ENCODE measurements around the gene CAB39.

CAB39 gene

DNA sequence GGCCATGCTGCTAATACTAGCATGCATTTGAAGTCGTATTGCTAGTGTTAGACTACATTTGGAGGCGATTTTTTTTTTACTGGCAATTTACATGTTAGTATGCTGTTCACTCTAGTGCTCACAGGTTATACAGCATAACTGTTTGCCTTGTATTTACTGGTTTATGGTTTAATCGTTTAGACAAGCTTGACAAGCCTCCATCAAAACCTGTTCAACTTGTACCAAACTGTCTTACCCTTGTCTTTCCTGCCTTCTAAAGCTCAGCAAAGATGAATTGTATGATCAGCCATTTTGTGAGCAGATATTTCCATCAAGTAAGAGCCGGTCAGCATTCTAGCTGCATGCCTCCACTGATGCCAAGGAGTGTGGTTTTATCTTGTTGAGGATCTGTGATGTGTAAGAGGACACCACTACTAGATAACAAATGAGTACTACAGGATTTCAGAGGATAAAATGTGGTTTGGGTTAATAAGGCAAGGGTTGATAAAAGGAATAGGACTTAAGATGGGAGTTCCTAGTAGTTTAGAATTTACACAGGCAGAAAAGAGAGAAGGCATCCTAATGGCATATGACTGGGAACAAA, 83.7 kb downstream of the CAB39 start:
- DNase-seq (ENCODE audit: low read depth, low spot score) = no peak
- H3K4me3 ChIP-seq (ENCODE audit: low read length) = no peak overlapping the region

DNA sequence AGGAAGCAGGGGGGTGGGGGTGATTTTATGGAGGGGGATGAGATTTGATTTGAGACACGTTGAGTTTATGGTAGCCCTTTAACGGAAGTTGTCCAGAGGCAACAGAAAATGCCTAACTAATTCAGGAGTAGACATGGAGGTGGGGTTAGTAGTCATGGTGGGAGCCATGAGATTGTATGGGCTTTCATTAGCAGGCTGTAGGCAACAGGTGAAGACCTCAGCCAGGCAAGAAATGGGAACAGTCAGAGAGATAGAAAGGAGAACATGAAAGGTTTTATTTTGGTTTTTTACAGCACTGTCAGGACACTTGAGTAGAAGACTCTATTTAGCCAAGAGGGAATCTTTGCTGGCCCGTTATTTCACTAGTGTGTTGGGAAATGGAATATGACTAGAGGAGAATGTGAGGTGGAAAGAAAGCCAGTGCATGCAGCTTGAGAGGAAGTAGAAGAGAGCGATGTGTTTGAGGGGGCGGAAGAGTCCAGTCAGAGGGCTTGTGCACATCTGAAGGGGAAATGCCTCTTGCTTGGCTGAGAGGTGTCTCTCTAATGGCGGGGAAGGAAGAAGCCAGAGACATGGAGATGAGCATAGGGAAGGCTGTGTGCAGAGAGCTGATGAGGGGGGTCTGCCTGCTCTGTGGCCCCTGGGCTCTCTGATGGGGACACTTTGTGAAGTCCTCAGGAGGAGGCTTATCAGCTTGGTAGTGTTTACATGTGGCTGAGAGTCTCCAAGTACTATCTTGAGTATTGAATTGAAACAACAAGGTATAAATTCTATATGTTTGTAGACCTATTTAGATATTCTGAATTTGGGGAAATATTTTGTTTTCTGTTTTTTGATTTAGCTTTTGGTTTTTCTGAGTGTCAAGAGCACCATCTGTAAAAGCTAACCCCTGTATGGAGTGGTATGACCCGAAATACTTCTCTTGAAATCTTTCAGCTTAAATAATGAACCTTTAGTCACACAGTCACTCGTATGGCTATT, 85.2 kb downstream of the CAB39 start:
- no peak overlapping the region for H3K4me3 ChIP-seq (ENCODE audit: low read length)
- no peak for DNase-seq (ENCODE audit: low read depth, low spot score)

DNA sequence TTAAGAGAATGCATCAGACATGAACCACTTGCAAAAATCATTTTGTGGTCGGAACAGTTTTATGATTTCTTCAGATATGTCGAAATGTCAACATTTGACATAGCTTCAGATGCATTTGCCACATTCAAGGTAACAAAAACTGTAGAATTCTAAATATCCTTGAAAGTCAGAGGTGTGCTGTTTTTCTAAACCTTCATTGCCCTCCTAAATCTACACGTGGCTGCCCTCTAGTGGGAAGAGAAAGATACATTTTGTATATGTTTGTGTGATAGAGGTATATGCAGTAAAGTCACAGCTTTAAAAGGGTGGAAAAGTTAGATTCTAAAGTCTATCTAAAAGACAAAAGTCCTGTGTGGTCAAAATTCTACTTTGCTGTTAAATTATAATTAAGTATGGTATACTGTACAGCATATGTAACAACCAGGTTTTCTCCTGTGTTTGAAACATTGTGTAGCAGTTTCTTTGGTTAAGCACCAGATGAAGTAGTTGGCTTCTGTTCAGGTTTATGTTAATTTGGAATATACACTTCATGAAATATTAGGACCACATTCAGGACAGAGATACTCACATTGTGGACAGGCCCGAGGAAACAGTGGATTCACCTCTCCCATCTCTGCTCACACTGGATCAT, 86.2 kb downstream of the CAB39 start:
- H3K4me3 ChIP-seq (ENCODE audit: low read length) = no peak overlapping the region
- peak; percentile 58 for DNase-seq (ENCODE audit: low read depth, low spot score)

DNA sequence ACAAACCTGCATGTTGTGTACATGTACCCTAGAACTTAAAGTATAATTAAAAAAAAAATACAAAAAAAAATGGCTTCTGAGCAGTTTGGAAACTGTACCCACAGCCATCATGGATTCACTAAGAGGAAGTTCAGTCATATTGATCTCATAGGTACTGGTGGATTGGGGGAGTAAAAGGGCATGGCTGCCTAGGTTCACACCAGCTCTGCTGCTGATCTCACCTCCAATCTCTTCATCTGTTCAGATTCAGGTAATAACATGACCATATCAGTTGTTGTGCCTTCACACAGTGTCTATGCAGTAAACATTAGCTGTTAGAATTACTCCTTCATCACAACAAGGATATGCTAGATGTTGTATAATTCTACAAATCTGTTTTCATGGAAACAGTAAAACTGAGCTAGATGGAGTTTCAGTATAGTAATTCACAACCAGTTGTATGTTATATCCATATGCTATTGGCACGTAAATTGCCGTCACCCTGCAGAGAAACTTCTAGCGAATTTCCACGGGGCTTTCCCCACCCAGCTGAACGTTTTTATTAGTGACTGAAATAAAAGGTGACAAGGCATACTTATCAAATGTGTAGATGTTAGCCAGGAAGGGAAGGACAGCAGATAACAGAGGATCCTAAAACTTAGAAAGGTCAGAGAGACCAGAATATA, 92.8 kb downstream of the CAB39 start:
- no peak overlapping the region for H3K4me3 ChIP-seq (ENCODE audit: low read length)
- no peak for DNase-seq (ENCODE audit: low read depth, low spot score)

DNA sequence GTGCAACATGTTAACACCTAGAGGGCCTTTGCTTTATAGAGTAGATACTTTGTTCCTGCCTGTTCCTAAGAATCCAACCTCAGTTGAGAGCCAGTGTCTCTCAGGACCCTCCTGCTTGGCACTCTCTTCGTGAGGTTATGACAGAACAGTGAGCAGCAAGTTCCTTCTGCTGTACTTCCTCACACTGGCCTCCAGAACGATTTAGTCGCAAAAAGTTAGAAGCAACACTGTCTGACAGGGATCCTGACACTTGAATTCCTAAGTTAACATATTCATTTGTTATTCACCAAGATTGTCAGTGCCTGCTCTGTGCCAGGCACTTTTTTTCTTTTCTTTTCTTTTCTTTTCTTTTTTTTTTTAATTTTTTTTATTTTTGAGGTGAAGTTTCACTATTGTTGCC, 95.1 kb downstream of the CAB39 start:
- no peak for DNase-seq (ENCODE audit: low read depth, low spot score)
- no peak overlapping the region for H3K4me3 ChIP-seq (ENCODE audit: low read length)

DNA sequence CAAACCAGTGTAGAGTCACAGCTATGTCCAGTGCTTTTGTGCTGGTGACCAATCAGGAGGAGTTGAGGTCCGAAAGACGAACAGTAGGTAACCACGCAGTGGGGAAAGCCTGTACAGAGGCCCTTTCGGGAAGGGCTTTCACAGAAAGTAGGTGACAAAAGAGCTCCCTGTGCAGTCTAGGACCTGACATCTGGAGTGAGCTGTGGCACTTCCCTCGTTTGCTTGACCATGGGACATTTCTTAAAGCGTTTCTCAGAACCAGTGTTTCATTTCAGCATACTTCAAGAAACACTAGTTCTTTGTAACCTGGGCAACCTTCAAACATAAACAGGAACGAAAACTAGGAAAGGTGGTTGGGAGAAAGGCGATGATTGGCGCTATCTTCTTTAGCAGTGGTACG, 96.4 kb downstream of the CAB39 start:
- H3K4me3 ChIP-seq (ENCODE audit: low read length) = no peak overlapping the region
- DNase-seq (ENCODE audit: low read depth, low spot score) = no peak

DNA sequence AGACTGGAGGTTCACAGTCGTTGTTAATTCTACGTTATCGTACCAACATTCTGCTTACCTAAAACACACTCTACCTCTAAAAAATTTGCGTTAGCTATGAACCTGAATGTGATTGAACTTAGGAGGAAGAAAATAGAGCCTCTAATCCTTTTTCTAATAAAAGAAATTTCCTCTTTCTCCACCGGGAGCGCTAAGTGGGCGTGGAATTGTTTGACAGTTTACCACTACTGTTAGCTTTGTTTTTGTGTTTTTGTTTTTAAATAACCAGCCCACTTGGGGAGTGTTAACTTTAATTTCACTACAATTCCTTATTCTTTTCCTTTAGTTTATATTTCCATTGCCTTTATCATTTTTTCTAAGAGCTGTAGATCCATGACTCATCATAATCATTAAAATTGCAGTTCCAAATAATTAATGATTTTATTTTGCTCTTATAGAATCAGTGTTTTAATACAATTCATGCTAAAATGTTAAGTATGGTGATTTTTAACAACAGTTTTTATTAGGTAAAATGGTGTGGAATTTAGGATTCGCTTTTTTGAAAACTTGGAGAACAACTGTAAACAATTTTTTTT, 97.1 kb downstream of the CAB39 start:
- H3K4me3 ChIP-seq (ENCODE audit: low read length) = no peak overlapping the region
- no peak for DNase-seq (ENCODE audit: low read depth, low spot score)

DNA sequence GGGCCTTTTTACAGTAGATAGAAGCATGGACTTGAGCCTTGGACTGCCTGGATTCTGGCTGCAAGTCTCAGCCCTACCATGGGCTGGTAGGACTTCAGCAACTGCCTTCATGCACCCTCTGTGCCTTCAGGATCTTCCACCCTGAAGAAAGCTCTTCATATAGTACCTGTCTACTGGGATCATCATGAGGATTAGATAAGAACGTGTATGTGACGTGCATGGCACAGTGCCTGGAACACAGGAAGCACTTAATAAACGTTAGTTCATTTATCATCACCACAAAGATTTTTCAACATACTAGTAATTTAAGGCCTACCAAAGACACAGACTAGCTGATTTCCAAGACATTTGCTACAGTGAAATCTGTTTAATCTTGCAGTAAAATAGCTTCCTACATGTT, 98.9 kb downstream of the CAB39 start:
- no peak for DNase-seq (ENCODE audit: low read depth, low spot score)
- H3K4me3 ChIP-seq (ENCODE audit: low read length) = no peak overlapping the region

DNA sequence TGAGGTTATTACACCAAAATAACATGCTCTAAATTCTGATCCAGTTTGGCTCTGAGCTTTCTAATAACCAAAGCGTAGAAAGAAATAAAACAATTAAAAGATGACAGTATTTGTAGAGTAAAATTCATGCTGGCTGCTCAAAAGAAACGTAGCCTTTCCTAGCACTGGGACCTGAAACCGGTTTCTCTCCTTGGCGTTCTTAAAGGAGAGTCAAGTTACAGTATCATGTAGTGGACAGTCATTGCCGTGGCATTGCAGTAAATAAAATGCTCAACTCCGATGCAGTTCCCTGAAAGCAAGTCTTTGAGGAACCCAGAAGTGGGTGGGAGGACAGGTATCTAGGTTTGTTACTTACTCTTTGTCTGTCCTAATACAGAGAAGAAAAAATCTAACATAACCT, 99.4 kb downstream of the CAB39 start:
- DNase-seq (ENCODE audit: low read depth, low spot score) = no peak
- no peak overlapping the region for H3K4me3 ChIP-seq (ENCODE audit: low read length)

DNA sequence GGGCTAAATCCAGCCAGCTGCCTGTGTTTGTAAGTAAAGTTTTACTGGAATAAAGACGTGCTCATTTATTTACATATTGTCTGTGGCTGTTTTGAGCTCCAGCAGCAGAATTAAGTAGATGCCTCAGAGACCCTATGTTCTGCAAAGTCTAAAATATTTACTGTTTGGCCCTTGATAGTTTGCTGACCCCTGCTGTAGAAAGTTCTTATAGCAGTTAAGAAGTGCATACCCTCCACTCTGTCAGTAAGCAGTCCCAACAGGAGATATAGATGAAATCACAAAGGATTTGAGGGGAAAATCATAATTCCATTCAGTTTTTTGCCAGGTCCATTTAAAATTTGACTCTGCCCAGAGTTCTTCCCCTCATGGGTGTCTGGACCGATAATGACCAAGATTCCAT, 102.0 kb downstream of the CAB39 start:
- H3K4me3 ChIP-seq (ENCODE audit: low read length) = no peak overlapping the region
- DNase-seq (ENCODE audit: low read depth, low spot score) = no peak

DNA sequence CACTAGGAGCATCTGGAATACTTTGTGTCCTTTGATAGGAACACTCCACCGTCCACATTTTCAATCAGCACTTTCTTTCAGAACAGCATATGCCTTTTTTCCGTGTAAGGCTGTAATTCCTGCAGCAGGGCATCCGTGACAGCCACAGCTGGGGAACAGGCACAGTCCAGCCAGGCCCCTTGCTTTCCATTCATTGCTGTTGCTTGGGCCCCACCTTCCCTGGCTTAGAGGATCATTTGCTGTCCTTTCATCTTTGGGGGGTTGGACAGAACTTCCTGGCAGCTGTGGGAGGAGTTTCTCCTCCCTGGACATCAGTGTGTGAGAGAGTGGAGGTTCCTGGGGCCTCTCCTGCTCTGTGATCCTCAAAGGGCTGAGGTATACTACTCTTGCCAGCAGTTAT, 102.4 kb downstream of the CAB39 start:
- no peak for DNase-seq (ENCODE audit: low read depth, low spot score)

DNA sequence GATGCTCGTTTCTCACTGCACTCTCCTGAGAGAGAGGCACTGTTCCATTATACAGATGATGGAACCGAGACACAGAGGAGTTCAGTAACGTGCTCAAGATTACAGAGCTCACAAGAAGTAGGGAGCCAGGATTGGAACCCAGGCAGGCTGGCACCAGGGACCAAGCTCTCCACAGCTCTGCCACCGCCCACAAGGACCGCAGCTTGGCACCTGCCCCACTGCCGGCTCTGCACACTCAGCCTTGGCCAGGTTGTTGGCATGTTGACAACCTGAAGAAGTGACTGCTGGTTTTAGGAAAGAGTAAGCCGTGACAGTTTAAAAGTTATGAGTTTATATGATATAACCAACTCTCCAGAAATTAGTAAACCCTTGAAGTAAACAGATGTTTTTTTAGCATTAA, 104.1 kb downstream of the CAB39 start:
- no peak for DNase-seq (ENCODE audit: low read depth, low spot score)
- no peak overlapping the region for H3K4me3 ChIP-seq (ENCODE audit: low read length)

More for the DNA sequence above, 102.4 kb downstream of the CAB39 start:
- no peak overlapping the region for H3K4me3 ChIP-seq (ENCODE audit: low read length)

DNA sequence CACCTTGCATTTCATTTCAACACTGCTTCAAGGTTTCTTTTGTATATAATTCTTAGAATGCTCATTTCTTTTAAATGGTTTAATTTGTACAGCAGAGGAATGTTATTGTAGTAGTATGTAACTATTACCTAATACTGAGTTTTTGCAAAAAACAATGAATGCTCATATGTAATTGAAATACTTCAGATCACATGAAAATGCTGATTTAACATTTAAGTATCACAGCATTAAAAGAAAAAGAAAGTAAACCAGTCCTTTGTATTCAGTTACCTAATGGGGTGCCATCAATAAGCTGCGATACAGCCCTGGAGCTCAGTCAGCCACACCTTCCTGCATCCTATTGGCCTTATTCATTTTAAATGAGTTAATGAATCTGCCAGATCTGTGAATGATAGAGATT, 106.8 kb downstream of the CAB39 start:
- no peak for DNase-seq (ENCODE audit: low read depth, low spot score)
- H3K4me3 ChIP-seq (ENCODE audit: low read length) = no peak overlapping the region

DNA sequence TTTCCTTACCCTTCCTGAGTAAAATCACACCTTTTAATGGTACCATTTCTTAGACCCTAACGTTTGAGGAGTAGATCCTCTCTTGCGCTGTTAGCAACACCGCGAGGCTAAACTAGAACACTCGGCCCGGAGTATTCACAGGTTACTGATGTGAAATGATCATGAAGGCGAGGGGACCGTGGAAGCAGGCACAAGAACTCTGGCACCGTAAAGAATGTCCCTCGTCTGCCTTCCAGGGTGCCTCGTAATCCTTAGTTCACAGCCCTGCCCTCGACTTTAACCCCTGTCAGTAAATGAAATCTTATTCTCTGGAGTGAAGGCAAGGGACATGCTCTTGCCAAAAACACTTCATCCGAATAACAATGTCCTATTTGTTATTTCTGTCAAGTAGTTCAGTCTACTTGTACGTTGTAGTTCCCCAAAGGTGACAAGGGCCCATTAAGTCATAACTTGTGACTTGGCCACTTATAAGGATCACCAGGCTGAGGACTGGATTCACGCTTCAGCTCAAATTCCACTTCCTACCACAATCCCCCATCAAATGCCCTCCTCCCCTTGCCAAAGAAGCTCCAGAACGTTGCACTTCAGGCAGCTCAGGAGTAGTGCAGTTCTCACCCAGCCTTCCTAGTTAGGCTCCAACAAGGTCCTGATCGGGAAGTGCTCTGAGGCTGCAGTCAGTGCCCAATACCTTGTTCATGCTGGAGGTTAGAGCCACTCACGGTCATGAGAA, 108.8 kb downstream of the CAB39 start:
- no peak overlapping the region for H3K4me3 ChIP-seq (ENCODE audit: low read length)
- DNase-seq (ENCODE audit: low read depth, low spot score) = no peak

DNA sequence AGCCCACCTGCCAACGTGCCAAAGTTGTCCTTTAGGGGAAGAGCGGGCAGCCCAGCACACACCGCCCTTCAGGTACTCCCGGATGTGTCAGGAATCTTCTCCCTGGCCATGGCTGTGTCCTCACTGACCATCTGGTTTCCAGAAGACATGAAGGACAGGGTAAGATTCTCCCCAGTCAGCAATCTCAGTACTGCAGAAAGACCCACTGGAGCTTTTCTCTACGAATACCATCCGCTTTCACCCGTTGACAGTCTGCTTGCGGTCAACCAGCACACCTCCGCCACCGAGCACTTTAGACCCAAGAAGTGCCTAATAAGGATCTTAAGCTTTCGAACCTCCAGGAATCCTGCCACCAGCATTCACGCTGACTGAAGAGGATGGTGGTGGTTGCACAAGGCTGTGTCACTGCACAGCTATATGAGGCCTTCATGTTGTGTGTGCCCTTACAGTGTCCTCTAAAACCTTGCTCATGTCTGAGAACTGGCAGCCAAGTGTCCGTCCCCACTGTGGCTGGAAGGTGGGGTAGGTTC, 109.4 kb downstream of the CAB39 start:
- no peak overlapping the region for H3K4me3 ChIP-seq (ENCODE audit: low read length)
- no peak for DNase-seq (ENCODE audit: low read depth, low spot score)

DNA sequence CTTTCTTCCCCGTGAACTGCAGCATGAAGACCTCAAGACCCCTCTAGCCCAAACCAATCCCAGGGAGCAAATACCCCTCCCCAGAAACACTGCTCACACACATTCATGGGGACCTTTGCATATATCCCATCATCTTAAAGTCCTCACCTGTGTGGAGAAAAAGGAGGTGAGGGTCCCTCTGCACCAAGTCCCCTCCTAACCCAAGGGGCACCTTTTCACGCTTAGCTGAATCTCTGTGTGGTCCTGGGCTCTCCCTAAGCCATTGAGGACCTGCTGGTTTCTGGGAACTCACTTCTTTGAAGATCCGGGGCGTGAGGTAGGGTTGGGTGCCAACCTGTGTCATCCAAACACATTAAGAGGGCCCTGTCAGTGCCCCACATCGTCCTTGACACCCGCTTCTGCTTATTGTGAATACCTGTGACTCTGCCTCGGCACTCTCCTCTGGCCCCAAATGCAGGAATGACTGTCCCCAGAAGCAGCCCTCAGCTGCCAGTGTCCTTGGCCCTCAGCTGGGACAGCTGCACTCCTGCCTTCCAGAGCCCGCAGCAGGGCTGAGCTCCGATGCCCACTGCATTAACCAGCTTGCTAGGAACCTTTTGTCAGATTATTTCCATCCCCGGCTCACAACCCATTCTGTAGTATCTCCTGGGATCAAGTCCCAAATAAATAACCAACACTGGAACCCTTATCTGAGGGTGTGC, 110.8 kb downstream of the CAB39 start:
- no peak overlapping the region for H3K4me3 ChIP-seq (ENCODE audit: low read length)
- DNase-seq (ENCODE audit: low read depth, low spot score) = no peak

DNA sequence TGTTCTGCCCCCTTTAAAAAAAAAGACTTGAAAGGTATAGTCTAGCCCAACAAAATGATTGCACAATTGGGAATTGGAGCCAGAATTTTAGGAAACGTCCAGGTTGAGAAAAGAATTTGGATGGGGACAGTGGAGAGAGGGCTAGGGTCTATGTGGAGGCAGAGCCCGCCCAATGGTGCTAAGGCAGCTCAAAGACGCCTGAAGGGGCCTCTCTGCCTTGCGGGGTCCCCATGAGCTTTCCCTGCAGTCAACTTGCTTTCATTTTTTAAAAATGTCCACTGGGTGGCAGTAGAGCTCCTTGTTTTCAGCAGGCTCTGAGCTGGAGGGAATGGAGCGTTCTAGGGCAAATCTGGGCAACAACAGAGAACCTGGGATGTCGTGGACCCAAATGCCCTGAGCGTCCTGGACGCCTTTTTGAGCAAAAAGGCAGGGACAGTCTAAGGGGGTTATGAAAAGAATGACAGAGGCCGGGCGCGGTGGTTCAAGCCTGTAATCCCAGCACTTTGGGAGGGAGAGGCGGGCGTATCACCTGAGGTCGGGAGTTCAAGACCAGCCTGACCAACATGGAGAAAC, 111.8 kb downstream of the CAB39 start:
- peak; percentile 81 for DNase-seq (ENCODE audit: low read depth, low spot score)
- no peak overlapping the region for H3K4me3 ChIP-seq (ENCODE audit: low read length)

DNA sequence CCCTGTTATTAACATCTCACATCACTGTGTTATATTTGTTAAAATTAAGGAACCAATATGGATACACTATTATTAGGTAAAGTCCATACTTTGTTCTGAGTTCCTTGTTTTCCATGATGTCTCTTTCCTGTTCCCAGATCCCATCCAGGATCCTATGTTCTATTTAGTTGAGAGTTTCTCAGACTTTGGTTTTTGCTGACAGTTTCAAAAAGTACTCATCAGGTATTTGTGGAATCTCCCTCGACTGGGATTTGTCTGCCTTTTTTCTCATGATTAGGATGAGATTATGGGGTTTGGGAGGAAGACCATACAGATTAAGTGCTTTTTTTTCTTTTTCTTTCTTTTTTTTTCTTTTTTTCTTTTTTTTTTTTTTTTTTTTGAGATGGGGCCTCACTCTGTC, 112.7 kb downstream of the CAB39 start:
- no peak overlapping the region for H3K4me3 ChIP-seq (ENCODE audit: low read length)
- DNase-seq (ENCODE audit: low read depth, low spot score) = no peak

Measured in Jurkat, Clone E6-1 (cell line).